Rectal smooth muscle tissue (tissue), 1 donor: ENCODE measurements around the gene TP63.

Experiments used
- H3K27ac ChIP-seq: one replicate; pipeline ENCODE4 v1.7.0; 2013; ENCODE audit warnings: low read depth, low read length, inconsistent platforms
- H3K27me3 ChIP-seq: one replicate; pipeline ENCODE4 v1.7.0; 2013; ENCODE audit warnings: low read length; ENCODE audit not compliant: control insufficient read depth, insufficient read depth
- H3K36me3 ChIP-seq: one replicate; pipeline ENCODE4 v1.7.0; 2013; ENCODE audit warnings: low read length; ENCODE audit not compliant: control insufficient read depth, insufficient read depth
- H3K4me1 ChIP-seq: one replicate; pipeline ENCODE4 v1.7.0; 2013; ENCODE audit warnings: low read length; ENCODE audit not compliant: control insufficient read depth, insufficient read depth
- H3K4me3 ChIP-seq: one replicate; pipeline ENCODE4 v1.7.0; 2013; ENCODE audit warnings: low read length
- H3K9ac ChIP-seq: one replicate; pipeline ENCODE4 v1.7.0; 2013; ENCODE audit warnings: low read length

Gene TP63

GRCh38 chr3:189911001-189911400 lies 279.8 kb downstream of the TP63 start:
- Histone ChIP-seq H3K4me1 (no peaks in the 10 kb centered on the region), H3K27me3 (no peaks in the 10 kb centered on the region), H3K36me3 (no peaks in the 10 kb centered on the region), H3K27ac (no peak overlapping the region), H3K9ac (no peak overlapping the region), H3K4me3 (no peak overlapping the region)

DNA sequence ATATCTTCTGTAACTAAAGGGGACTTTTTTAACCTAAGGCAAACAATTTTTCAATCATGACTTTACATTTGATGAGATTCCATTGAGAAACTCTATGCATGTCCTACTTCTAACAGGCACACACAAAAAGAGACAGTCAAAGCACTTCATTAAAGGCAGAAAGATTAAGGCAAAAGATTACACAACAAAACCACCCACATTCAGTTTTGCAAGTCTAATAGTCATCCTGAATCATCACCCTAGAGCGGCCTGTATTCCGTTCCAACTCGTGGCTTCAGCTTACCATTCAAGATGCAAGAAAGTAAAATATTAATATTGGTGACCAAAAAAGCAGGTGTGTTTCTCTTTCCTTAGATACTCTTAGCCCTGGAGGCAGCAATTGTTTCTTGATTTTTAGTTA lies 283.6 kb downstream of the TP63 start:
- no peak overlapping the region for H3K27ac ChIP-seq
- H3K27me3 ChIP-seq: no peaks in the 10 kb centered on the region
- no peak overlapping the region for H3K4me3 ChIP-seq
- no peaks in the 10 kb centered on the region for H3K36me3 ChIP-seq
- H3K9ac ChIP-seq: no peak overlapping the region
- H3K4me1 ChIP-seq: no peaks in the 10 kb centered on the region

DNA sequence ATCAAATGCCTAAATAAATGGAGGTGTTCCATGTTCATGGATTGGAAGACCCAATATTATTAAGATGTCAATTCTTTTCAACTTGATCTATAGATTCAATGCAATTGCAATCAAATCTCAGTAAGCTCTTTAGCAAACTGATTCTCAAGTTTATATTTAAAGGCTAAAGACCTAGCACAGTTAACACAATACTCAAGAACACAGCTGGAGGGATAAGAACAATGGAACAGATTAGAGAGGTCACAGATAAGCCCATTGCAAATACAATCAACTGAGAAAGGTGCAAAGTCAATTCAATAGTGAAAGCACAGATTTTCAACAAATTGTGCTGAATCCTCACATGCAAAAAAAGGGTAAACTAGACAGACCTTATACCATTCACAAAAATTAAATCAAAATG lies 290.6 kb downstream of the TP63 start:
- Histone ChIP-seq H3K4me3 (no peak overlapping the region), H3K27ac (no peak overlapping the region)

GRCh38 chr3:189927975-189928895 lies 297.0 kb downstream of the TP63 start:
- Histone ChIP-seq H3K36me3 (no peaks in the 10 kb centered on the region), H3K9ac (no peak overlapping the region), H3K4me1 (no peaks in the 10 kb centered on the region), H3K27me3 (no peaks in the 10 kb centered on the region), H3K4me3 (no peak overlapping the region), H3K27ac (no peak overlapping the region)

More for the DNA sequence above, 290.6 kb downstream of the TP63 start:
- H3K27me3 ChIP-seq: no peaks in the 10 kb centered on the region
- no peaks in the 10 kb centered on the region for H3K36me3 ChIP-seq
- no peak overlapping the region for H3K9ac ChIP-seq
- no peaks in the 10 kb centered on the region for H3K4me1 ChIP-seq

DNA sequence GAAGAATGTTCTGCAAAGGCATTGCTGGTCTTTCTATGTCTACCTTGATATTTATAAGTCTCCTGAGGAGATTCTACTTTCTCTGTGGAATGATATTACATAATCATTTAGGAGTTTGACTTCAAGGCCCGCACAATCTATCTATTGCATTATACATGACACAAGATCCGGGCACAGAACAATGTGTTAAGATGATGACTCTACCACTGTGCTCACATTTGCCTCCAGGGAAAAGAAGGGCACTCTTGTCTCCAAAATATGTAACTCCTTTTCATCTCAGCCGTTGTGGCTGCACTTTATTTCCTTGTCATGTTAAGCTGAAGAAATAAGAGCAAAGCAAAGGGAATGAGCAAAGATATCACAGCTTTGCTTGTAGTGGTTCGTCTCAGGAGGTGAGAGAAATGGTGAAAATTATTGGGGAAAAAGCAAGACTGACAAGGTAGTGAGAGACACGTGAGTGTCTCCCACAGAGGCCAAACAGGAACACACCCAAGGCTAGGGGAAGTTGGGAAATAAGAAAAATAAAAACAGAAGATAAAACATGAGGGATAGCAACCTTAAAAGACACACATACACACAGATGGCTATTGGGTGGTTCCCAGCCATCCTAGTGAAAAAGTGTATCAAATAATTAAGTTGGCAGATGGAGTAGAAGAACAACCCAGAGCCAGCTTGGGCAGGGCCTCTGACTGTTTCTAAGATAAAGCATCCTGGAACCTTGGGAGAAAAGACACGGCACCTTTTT lies 305.2 kb downstream of the TP63 start:
- H3K27ac ChIP-seq: no peak overlapping the region
- no peak overlapping the region for H3K9ac ChIP-seq
- H3K4me1 ChIP-seq: no peaks in the 10 kb centered on the region
- no peak overlapping the region for H3K4me3 ChIP-seq
- no peaks in the 10 kb centered on the region for H3K36me3 ChIP-seq
- no peaks in the 10 kb centered on the region for H3K27me3 ChIP-seq

DNA sequence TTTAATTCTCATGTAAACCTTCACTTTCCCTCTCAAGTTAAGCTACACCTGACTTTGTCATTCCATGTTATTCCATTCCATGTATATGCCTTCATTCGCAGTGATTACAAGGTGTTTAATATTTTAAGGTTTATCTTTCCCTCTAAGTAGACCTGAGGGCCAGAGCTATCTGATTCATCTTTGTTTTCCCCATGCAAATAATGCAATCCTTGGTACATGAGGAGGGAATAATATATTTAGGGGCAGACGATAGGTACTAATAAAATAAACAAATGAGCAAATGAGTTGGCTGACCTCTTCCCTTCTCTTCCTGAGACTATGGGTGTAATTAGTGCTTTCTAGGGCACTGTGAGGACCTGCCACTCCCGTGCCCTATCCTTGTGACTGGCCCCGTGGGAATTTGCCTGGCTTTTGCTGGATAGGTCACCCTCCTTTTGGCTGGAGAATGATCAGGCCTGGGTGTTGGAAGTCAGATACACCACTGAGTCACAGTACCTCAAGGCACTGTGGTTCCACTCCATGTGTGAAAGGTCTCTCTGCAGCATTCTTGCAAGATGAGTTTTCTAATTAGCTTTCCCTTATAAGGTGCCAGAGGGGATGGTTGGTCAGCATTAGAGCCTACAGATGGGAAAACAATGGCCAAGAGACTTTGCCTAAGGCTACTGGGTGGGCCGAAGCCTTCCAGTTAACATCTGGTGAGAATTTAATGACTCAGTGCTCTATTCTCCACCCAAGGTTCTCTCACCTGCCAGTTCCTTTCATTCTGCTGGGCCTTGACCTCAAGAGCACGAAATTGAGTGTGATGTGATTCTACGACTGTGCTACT lies 306.3 kb downstream of the TP63 start:
- Histone ChIP-seq H3K27me3 (no peaks in the 10 kb centered on the region), H3K27ac (no peak overlapping the region)

GRCh38 chr3:189941125-189941524 lies 309.9 kb downstream of the TP63 start:
- H3K4me1 ChIP-seq: no peaks in the 10 kb centered on the region
- no peak overlapping the region for H3K9ac ChIP-seq
- no peak overlapping the region for H3K27ac ChIP-seq
- H3K27me3 ChIP-seq: no peaks in the 10 kb centered on the region
- H3K4me3 ChIP-seq: no peak overlapping the region
- no peaks in the 10 kb centered on the region for H3K36me3 ChIP-seq

More for the DNA sequence above, 306.3 kb downstream of the TP63 start:
- no peak overlapping the region for H3K9ac ChIP-seq
- no peak overlapping the region for H3K4me3 ChIP-seq
- H3K4me1 ChIP-seq: no peaks in the 10 kb centered on the region
- no peaks in the 10 kb centered on the region for H3K36me3 ChIP-seq

DNA sequence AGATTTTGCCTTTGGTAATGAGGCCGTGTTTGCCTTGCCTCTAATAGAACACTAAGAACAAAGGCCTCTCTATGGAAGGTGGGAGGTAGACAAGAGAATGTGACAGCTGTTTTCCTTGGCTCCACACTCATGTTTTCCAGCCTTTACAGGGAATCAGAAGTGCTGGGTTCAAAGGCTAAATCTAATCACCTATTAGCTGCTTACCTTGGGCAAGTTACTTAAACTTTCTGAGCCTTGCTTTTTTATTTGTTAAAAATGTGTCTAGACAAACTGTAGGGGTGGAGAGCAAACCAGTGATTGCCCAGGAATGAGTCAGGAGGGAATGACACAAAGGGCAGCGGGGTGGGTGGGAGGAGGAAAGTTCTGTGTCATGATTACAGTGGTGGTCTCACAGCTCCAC lies 310.5 kb downstream of the TP63 start:
- Histone ChIP-seq H3K36me3 (no peaks in the 10 kb centered on the region), H3K4me3 (no peak overlapping the region), H3K4me1 (no peaks in the 10 kb centered on the region), H3K27ac (no peak overlapping the region), H3K27me3 (no peaks in the 10 kb centered on the region), H3K9ac (no peak overlapping the region)

- no peak overlapping the region for H3K9ac ChIP-seq
- no peaks in the 10 kb centered on the region for H3K4me1 ChIP-seq
- H3K36me3 ChIP-seq: no peaks in the 10 kb centered on the region
- no peak overlapping the region for H3K27ac ChIP-seq
- H3K4me3 ChIP-seq: no peak overlapping the region
- H3K27me3 ChIP-seq: no peaks in the 10 kb centered on the region
These were observed 311.8 kb downstream of the TP63 start for GRCh38 chr3:189942948-189943347.

DNA sequence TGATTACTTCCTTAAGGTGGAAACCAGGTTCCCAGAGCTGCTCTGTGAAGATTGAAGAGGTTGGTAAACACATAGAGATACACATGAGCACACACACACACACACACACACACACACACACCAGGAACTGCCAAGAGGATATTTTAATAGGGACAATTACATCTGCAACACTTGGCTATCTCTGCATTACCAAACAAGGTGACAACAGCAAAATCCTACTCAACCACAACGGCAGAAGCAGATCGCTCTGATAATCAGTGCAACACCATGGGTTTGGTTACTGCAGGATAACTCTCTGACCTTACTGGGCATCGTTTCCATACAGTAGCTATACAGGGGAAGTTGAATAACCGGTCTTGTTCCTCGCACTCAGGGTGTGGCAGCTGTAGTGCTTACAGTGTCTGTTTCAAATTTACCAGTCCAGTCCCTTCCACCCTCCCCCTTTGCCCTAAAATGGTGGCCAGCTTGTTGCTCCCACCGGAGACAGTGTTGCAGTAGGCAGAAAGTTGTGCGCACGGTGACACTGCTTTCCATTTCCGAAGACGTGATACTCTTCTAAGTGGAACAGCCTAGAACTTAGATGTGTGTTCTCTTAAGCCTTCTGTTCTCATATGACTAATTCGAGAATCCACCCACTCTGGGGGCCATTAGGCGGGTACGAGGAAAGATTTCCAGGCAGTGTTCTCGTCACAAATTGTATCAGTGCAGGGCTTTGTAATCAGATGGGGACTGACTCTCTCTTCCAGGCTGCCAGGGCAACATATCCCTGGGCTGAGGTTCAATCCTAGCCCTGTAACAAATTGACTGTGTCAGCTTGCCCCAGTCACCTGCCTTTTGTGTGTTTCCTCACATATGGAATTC lies 313.3 kb downstream of the TP63 start:
- no peaks in the 10 kb centered on the region for H3K36me3 ChIP-seq
- no peaks in the 10 kb centered on the region for H3K27me3 ChIP-seq
- H3K4me3 ChIP-seq: no peak overlapping the region
- no peaks in the 10 kb centered on the region for H3K4me1 ChIP-seq
- no peak overlapping the region for H3K9ac ChIP-seq
- no peak overlapping the region for H3K27ac ChIP-seq

DNA sequence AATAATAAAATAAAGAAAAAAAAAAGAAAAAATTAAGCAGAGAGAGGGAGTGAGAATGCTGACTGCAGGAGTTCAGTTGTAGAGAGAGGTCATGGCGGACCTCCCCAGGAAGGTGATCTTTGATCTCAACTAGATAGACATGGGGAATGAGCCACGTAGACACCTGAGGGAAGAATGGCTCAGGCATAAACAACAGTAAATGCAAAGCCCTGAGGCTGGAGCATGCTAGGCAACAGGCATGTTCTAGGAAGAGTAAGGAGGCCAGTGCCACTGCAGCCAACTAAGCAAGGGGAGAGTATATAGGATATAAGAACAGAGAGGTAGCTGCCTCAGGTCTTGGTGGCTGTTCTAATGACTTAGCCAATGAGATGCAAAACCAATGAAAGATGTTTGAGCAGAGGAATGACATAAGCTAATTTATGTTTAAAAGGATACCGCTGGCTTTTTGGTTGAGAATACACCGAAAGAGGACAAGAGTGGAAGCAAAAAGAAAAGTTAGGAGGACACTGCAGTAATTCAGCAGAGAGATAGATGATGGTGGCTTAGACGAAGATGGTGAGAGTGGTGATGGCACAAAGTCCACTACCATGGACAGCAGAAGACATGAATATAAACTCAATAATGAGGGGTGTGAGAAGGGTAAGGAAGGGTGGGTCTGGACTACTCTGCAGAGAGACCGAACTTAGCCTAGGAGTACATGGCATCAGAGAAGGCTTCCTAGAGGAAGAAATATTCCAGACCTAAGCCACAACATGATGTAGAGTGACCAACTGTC lies 314.9 kb downstream of the TP63 start:
- Histone ChIP-seq H3K9ac (no peak overlapping the region), H3K4me3 (no peak overlapping the region), H3K27me3 (no peaks in the 10 kb centered on the region), H3K27ac (no peak overlapping the region), H3K36me3 (no peaks in the 10 kb centered on the region), H3K4me1 (no peaks in the 10 kb centered on the region)
